Stimulated activated CD4-positive, alpha-beta T cell treated with anti-CD3 and anti-CD28 coated beads, Interleukin-1b, Interleukin-23, amount 100 ng/mL, for 24 hours (primary cell): ENCODE data around the gene TMEM229B.

Source experiments
- DNase-seq, 4 experiments: peaks; one replicate each; pipeline ENCODE4 v3.0.0-alpha.2; 2020; ENCODE audit warnings: low read depth in 4 of 4, low spot score in 1 of 4

TMEM229B gene

GRCh38 chr14:67490196-67490595 is 1.7 kb upstream of the TMEM229B start:
- no peak for DNase-seq

GRCh38 chr14:67487332-67487731 is 1.2 kb downstream of the TMEM229B start:
- no peak for DNase-seq

GRCh38 chr14:67486890-67487289 is 1.6 kb downstream of the TMEM229B start:
- DNase-seq: no peak

DNA sequence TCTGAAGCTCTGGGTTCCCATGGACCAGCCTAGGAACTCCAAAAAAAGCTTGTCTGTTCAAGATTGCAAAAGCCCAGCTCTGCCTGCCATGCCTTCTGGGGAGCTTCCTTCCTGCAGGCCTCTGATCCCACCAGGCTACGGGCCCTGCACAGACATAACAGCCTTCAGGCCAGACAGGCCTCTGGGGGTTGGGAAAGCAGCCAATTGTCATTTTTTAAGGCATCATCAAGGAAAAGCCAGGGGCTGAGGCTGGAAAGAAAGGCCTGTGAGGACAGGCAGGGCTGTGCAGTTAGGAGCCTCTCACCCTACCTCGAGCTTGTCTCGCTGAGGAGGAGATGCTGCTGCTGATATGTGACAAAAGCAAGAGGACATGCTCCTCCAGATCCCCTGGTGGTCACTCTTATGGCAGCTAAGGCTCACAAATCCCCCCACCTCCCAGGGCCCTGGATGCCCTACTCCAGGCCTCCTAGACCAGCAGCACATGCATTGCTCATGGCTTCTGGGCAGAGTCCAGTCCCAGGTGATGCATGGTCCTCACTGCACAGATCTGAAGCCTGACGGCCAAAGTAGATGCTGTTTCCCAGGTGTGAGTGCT is 2.9 kb downstream of the TMEM229B start:
- no peak for DNase-seq

DNA sequence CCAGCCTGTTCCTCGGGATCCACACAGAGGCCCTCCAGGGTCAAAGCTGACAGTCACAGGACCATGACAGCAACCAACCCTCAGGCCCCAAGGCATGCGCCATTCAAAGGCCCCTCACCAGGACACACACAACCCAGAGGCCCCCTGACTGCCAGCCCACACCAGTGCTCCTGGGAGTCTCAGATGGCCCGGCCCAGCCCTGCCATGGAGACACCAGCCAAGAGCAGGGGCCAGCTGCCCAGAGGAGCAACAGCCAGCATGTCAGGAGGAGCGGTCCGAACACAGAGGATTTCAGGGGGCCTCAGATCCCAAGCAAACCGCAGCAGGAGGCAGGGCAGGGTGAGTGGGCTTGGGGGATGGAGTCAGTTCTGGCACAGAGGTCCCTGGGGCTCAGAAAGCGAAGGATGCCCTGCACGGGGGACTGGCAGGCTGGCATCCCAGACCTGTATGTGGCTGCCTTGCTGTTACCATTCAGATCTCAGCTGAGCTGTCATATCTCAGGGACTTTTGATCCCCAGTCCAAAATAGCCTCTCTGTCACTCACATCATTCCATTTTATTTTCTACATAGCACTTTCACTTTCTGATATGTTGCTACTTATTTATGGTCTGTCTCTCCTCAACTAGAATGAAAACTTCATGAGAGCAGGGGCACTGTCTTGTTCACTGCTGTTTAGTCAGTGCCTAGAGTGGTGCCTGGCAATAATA is 4.8 kb downstream of the TMEM229B start:
- no peak for DNase-seq

DNA sequence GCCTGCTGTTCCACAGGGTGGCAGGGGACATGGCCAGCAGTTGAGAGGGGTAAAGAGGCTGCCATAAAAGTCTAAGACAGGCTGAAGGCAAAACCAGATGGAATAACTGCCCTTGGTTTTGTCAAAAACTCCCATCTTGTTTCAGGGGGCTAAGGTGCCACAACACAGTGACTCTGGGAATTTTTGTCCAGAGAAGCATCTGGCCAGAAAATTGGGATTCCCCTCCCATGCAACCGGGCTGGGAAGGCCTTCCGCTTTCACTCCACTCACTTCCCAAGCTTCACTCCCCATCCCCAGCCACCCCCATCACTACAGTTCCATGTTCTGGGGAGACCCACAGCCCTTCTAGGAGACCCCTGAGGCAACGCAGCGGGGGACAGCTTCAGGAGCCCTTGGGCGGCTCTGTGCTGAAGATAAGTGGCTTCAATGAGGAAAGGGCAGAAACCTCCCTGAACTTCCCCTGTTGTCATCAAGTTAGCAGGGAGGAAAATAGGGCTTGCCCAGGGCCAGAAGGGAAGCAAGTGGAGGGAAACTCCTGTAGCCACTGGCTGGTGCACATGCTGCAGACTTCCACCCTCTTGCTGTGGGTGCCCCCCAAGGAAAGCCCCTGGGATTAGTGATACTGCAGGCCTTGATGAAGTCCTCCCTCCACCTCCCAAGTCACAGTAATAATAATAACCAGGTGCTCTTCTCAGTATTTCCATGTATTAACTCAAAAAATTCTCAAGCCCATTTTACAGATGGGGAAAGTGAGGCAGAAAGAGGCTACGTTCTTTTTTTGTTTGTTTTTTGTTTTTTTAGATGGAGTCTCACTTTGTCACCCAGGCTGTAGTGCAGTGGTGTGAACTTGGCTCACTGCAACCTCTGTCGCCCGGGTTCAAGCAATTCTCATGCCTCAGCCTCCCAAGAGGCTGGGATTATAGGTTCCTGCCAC is 6.0 kb downstream of the TMEM229B start:
- no peak for DNase-seq

GRCh38 chr14:67480011-67480410 is 8.5 kb downstream of the TMEM229B start:
- DNase-seq: no peak

DNA sequence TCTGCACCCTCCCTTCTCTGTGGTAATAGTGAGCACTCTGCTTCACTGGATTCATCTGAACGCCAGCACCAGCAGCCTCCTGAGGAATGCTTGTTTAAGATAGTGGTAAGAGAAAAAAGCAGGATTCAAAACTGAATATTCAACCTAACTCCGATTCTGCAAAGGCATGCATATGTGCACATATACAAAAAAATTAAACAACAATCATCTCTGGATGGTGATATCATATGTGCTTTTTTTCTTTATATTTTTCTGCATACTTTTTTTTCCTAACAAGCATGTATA is 9.8 kb downstream of the TMEM229B start:
- no peak for DNase-seq

DNA sequence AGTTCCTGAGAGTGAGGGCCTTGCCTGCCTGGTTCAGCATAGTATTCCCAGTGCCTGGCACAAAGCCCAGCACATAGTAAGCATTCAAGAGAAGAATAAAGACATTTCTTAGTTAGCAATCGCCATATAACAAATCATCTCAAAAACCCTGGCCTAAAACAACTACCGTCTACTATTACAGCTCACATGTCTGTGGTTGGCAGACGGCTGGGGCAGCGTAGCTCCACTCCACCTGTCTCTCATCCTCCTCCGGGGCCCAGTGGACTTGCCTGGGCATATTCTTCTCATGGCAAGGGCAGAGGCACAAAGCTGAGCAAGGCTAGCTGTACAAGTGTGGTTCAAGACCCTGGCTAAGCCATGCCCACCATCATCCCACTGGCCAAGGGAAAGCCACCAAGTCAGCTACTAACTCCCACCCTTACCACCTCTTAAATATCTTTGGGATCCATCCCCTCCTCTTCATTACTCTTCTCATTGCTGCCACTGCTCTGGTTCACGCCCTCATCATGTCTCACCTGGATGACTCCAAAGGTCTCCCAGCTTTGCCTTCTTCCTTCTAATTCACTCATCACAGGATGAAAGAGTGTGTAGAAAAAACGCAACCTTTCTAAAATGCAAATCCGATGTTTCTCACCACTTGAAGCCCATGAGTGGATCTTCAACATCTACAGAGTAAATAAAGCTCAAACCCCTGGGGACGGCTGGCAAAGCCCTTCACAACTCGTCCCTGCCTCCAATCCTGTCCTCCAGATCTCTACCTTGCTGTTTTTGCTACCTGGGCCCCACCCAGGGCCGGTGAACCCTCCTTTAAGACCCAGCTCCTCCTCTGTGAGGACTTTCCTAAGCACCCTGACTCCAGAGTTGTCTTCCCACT is 10.4 kb downstream of the TMEM229B start:
- DNase-seq: no peak

- no peak for DNase-seq
Measured at GRCh38 chr14:67474366-67474765, 14.2 kb downstream of the TMEM229B start.

DNA sequence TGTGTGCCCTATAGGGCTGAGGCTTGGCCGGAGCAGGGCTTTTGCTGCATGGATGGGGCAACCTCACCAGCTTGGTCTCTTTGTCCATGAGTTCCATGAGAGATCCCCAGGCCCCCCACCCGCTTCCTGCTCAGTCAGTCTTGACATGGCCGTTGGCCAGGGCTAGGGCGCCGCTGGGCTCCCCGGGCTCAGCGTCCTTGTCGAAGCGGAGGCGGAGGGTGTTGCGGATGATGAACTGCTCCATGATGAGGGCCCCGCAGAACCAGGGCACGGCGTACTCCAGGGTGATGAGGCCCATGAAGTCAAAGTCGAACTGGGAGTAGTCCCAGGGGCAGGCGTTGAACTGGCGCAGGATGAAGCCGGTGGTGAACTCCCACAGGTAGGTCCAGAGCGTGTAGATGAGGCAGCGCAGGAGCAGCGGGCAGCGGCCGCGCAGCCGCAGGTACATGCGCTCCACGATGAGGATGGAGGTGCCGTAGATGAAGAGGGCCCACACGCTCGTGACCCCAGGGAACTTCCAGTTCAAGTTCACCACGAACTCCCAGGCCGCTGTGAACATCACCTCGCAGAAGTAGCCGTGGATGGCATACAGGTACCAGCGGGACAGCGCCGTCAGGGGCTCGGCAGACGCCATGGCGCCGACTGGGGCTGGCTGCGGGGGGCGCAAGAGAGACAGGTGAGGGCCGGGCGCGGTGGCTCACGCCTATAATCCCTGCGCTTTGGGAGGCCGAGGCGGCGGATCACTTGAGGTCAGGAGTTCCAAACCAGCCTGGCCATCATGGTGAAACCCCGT is 15.0 kb downstream of the TMEM229B start:
- no peak for DNase-seq

GRCh38 chr14:67472726-67473125 is 15.8 kb downstream of the TMEM229B start:
- no peak for DNase-seq

DNA sequence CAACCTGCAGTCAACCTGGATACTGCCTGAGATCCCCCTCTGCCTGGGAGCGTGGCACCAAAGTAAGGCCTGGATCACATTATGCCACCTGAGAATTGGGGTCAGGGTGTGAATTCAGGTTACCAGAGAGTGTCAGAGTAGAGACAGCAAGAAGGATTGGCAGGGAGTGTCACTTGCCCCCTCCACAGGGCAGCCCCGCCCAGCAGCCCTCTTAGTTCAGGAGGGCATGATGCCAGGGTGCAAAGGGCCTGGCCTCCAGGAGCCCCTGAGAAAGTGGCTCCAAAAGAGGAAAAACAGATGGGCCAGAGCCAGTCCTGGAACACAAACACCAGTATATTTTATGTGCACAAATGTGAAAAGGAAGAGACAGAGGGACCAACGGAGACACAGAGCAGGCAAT is 18.6 kb downstream of the TMEM229B start:
- DNase-seq: no peak

- DNase-seq: no peak
Measured at GRCh38 chr14:67468378-67468730, 20.2 kb downstream of the TMEM229B start.

DNA sequence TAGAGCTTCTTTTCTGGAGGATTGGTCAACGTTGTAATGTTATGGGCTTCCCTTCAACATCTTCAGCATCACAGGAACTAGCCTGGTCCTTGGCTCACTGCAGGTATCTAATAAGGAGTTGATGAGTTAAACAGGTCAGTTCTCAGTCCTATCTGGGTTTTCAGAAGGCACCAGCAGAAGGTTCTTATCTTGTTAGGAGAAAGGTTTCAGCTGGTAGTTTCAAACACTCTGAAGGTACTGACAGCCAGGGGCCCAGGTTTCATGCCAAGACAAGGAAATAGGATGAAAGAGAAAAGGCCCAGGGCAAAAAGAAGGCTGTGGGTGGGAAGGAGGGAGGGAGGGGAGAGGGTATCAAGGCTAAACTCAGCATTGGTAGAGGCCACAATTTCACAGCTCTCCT is 21.4 kb downstream of the TMEM229B start:
- no peak for DNase-seq

- no peak for DNase-seq
Measured at GRCh38 chr14:67464879-67465278, 23.6 kb downstream of the TMEM229B start.

- no peak for DNase-seq
Measured at GRCh38 chr14:67464377-67464776, 24.1 kb downstream of the TMEM229B start.

DNA sequence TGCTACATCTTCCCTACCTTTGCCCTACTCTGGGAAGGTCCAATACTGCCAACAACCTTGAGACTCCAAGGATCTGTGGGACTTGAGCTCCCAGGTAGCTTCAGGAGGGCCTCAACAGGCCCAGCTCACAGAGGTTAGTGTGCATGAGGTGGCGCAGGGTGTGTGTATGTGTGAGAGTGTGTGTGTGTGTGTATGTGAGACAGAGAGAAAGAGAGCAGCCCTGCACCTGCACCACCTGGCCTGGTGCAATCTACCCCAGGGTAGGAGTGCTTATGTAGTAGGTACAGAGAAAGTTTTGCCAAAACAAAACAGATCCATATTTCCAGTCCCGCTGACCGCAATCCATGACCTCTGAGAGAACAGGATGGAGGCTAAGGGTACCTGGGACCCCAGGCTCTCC is 24.6 kb downstream of the TMEM229B start:
- no peak for DNase-seq

- DNase-seq: no peak
Measured at GRCh38 chr14:67461996-67462395, 26.5 kb downstream of the TMEM229B start.

GRCh38 chr14:67461341-67461985 is 27.1 kb downstream of the TMEM229B start:
- DNase-seq: no peak
